CD4-positive, alpha-beta T cell treated with Interleukin-6 at 100 ng/mL for 8 hours (primary cell): ENCODE measurements around the gene PRELID1.
A peak's percentile ranks its signal among the peaks of the same experiment; 100 is the strongest.

ENCODE experiments used
- DNase-seq: peaks from one replicate; pipeline ENCODE4 v3.0.0-alpha.2; 2020; ENCODE audit warnings: mixed read lengths, low spot score

The PRELID1 gene

DNA sequence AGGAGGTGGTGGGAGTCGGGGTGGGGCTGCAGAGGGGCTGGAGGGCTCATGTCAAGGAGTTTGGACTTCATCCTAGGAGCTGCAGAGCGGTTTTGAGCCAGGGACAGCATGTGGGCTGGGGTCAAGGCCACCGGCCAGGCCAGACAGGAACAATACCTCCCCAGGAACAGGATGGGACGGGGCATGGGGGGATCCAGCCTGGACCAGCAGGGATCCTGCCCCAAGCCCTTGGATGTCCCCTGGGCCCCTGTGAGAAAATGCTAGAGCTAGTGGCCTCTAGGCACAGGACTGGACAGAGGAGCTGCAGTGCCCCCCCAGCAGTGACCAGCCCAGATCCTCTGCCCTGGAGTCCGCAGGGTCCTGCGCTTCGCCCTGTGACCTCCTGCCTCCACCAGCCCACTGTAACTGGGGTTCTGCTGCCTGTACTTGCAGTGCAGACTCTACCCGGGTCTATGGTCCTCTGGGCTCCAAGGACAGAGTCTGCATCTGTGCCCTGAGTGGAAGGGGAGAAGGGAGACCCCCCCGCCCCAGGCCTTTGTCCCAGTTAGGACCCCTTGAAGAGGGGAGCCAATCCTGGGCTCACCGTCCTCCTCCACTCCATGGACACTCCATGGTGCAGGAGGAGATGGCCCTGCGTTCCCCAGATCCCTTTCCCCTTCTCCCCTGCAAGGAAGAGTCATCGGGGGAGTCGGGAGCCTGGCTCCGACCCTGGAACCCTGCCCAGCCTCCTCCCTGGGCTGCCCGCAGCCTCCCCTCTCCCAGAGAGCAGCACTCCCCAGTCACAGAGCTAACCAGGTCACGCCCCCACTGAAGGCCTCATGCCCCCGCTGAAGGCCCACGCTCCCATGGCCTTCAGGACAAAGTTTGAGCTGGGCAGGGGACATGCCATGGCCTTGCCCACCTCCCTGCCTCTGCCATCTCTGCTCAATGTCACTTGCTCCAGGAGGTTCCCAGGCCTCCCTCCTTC, 11.1 kb downstream of the PRELID1 start:
- no peak for DNase-seq

DNA sequence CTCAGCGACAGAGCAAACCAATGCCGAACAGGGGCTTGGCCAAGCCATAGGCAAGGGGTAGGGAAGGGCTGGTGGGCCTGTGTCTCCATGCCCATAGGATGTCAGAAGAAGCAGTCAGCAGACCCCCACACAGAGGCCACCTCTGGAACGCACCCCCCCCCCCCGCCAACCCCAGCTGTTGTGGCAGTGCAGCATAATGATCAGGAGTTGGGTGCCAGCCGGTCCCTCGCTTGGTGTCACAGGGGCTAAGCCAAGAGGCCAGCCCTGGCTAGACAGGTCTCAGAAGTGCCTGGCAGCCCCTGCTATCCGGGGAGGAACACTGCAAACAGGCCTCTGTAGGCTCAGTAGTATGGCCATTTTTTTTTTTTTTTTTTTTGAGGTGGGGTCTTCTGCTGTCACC, 11.8 kb downstream of the PRELID1 start:
- DNase-seq: no peak

DNA sequence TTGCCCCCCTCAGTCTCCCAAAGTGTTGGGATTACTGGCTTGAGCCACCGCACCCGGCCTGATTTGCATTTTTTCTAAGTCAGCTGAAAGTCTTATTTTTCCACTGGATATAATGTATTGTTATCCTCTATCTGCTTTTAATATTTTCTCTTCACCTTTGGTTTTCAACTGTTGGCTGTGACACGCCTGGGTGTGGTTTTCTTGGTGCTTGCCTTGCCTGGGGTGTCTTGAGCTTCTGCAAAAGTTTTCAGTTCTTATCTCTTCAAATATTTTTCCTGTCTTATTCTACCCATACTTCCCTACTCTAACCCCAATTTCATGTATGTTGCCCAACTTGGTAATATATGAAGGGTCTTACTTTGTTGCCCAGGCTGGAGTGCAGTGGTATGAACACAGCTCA, 12.4 kb downstream of the PRELID1 start:
- DNase-seq: no peak

DNA sequence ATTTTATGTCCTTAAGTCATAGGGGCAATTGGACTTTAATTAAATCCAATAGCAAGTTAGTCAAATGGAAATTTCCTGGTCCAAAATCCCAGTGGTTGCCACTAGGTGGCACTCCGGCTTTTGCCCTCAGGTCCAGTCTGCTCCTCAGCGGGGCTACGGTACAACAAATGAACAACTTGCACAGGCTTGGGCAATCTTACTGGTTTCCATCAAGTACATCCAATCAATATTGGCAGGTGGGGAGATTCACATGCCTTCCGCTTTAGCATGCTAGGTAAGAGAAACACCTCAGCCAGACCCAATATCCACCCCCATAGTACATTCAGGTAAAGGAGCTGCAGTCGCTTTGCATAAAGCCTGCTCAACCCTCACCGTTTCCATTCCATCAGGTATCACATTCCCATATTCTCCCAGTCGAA, 14.4 kb downstream of the PRELID1 start:
- DNase-seq: peak; percentile 78

DNA sequence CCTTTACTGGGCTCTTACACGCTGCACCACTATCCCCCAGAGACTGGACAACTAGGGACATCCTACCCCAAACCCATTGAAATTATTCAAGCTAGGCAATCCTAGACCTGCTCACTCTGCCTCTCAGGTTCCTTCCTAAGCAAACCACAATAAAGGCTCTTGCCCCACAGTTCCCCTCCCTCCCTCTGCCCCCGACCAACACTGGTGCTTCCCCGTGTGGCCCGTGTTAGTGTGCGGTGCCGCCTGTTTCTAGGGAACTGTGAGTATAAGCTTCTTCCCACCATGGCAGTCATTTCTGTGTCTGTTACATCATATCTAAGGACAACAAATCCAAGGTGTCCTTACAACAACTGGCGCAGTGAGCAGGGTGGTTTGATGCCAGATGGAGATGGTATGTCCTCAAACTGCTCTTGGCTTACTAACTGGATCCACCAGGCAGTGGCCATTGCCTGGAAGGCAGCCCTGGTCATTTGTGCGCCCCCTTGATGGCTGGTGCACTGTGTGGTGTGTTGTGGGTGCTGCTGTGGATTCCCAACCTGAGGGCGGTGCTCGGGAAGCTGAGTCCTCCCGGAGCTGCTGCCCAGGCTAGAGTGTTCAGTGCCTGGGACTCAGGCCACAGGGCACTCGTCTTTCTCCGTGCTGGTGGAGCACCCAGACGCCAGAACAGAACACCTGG, 16.5 kb downstream of the PRELID1 start:
- DNase-seq: no peak

DNA sequence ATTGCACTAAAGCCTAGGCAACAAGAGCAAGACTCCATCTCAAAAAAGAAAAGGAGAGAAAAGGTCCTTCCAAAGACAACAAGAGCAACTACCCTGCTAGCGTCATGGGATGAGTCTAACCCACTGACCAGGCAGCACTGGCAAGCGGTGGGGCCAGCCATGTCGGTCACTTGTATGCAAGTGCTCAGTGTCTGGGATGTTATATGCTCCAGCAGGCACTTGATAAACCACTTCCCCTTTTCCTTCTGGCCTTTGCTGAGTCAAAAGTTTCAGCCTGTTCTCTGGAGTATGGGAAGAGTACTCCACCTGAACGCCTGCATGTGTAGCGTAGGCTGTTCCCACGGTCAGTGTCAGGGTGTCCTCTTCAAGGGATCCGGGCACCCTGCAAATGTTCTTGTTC, 17.3 kb downstream of the PRELID1 start:
- DNase-seq: no peak

DNA sequence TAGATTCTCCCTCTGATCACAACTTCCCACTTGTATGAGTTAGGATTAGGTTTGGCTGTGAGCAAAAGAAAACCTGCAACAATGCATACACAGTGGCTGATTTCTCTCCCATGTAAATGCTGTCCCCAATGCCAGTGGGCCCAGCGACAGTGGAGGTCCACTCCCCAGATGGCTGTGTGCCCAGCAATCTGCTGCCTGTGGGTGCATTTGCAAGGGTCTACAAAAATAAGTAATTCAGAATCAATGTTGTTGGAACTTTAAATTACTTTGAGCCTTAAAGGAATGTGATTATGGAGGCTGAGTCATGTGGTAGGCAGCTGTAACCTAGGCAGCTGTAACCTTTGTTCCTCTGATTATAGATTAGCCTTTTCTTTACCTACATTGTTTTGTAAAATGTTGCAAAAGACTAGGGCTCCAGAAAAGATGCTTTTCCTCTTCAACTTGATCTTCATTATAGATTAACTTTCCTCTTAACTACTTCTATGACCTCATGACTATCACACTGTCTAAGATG, 22.3 kb downstream of the PRELID1 start:
- DNase-seq: no peak

DNA sequence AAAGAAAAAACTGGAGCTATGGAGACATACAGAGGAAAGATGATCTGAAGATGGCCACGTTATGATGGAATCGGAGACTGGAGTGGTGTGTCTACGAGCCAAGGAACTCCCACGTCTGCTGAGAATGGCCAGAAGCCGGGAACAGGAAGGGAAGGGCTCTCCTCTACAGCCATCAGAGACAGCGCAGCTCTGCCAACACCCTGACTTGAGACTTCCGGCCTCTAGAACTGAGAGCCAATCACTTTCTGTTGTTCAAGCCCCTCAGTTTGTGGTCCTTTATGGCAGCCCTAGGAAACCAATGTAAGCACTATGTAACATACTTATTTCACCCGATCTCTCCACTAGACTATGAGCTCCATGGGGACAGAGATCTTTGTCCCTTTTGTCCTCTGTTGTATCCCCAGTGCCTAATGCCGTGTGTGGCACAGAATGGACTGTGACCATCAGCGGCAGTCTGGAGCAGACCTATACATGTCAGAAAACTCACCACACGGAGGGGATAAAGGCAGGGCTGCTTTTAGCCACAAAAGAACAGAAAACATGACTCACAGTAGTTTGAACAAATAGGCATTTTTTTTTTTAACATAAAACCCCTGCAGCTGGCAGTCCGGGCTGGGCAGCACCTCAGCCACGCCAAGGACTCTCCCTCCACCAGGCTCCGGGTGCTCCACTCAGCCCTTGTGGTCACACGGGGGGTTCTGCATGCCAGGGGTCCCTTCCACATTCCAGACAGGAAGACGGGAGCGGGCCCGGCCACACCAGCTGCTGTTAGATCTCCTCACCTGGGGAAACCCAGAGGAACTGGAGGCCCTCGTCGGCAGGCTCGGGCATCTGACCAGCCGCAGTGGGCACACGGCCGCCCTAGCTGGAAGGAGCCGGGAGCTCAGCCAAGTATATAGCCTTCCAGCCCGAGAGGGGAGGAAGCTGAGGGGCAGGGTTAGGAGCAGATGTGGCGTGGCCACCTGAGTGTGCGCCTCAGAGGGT, 24.2 kb downstream of the PRELID1 start:
- DNase-seq: no peak

DNA sequence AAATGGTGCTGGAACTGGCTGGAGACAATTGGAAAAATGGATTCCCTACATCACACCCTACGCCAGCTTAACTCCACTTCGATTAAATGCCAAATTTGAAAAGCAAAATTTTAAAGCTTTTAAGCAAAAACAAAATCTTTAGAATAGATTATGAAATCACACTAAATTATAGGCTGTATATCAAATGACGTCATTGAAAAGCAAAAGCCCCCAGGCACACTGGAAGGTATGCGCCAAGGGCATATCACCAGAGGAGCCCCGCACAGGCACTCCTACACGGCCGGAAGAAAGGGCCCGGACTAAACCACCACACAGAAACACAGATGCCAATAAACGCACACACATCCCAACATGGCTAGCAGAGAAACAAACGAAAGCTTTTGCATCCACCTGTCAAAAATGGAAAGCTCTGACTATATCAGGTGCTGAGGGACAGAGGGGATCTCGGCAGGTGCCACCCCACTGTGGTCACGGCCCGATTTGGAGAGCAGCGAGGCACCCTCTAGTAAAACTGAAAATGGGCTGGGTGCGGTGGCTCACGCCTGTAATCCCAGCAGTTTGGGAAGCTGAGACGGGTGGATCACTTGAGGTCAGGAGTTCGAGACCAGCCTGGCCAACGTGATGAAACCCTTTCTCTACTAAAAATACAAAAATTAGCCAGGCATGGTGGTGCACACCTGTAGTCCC, 25.1 kb downstream of the PRELID1 start:
- no peak for DNase-seq

DNA sequence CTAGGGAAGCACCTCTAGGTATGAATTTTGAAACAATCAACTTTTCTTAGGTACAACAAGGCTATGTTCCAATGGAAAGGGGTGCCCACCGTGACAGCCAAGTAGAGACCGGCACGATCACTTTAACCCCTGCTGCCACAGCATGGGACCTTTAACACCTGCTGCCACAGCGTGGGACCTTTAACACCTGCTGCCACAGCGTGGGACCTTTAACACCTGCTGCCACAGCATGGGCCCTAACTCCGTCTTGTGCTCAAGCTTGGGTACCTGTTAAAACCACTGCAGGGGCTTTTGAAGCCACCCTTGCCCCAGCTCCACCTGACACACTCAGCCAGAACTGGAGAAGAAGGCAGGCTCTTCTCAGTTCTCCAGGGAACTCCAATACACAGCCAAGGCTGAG, 26.3 kb downstream of the PRELID1 start:
- no peak for DNase-seq

DNA sequence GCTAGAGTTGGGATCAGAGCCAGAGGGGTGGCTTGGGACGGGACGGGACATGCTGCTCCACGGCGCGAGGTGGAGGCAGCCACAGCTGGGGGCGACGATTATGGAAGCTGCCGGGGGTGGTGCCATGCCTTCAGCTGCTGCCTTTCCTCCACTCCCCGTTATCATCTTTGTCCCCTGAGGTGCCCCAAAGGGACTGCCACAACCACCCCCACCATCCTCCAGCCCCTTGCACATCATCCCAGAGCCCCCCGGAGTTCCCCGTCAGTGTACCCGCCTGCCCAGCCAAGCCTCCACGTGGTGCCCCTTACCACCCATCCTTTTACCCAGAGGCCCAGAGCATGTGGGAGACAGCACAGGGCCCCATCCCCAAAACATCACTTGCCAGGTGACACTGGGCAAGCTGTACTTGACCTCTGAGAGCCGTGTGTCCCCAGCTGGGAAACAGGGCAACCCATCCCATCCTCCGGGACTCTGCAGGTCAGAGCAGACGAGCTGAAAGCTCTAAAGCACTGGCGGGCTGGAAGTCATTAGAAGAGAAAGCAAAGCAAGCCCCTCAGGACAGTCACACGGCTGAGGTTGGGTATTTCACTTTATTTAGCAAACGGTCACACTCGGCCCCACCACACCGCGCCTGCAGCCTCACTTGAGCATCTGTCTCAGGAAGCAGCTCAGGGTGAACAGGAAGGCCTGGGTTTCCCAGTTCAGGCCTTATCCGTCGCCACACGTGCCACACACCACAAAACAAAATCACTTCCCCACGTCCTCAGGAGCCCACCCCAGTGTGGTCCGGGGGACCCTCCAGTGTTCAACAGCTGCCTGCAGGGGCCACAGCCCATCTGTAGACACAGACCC, 27.6 kb downstream of the PRELID1 start:
- DNase-seq: no peak

DNA sequence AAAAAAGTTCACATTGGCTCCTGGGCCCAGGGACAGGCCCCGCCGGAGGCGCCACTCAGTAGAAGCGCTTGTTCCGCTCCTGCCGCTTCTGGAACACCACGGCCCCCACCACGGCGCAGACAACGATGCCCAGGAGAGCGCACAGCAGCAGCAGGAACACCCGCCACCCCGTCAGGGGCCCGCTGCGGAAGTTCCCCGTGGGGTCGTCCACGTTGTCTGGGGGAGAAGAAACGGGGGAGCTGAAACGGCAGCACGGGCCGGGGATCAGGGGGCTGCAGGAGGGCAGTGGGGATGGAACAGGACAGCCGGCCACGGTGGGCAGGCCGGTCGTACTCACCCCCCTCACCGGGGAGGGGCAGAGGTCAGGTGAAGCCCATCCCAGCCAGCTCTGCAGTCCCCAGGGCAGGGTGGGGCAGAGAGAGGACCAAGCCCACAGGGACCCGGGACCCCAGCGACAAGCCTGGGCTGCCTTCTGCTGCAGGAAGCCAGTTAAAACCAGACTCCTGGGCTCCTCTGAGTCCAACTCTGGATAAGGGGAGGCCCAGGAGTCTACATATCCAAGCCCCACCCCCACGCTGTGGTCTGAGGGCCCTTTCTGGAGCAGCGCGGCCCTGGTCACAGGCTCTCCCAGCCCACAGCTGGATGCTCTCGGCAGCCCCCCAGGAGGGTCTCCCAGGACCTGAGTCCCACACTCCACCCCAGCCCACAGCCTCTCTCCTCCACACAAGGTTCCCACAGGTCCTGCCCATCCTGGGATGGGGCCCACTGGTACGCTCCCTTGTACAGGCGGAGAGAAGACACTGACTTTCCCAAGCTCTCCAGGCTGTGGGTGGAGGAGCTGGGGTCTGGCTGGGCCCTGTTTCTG, 28.7 kb downstream of the PRELID1 start:
- DNase-seq: no peak

DNA sequence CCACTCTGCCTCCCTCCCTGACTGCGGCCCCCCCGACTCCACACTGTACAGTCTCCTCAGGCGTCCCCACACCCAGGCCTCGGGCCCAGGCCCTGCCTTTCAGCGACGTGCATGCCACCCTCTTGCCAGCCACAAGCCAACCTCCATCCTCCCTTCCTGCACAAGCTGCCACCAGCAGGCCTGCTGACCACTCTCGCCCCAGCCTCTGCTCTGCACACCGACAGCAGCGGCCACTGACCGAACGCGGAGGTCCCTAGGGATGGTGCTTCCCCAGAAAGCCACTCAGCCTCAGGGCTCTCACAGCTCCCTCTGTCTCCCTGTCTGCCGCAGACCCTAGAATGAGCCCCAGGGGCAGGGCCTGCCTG, 29.3 kb downstream of the PRELID1 start:
- DNase-seq: no peak

DNA sequence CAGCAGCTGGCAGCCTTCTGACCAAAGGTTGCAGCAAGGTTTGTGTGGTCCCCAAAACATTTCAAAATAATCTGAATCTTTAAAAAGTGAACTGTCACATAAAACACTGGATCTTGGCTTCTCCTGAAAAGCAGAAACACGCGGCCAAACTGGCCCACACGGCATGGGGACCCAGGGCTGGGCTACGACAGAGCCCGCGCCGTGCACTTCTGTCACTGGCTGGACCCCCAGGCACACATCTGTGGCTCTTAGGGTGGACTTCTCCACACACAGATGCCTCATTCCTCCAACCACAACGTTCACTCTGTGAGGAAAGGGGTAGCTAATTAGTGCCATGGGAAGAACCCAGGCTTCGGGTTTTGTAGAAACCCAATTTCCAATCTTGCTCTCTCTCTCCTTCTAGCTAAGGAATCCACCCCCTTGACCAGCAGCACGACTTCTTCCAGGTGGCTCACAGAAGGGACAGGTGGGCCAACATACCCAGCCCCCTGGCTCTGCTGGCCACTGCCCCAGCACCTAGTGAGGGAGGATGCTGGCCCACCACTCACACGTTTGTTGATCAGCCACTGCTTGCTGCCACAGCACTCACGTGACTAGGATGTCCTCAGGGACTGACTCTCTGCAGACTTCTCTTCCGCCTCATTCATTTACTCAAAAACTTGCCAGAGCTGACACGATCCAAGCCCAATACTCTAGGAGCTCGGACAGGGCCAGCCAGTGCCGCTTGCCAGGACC, 30.0 kb downstream of the PRELID1 start:
- no peak for DNase-seq

DNA sequence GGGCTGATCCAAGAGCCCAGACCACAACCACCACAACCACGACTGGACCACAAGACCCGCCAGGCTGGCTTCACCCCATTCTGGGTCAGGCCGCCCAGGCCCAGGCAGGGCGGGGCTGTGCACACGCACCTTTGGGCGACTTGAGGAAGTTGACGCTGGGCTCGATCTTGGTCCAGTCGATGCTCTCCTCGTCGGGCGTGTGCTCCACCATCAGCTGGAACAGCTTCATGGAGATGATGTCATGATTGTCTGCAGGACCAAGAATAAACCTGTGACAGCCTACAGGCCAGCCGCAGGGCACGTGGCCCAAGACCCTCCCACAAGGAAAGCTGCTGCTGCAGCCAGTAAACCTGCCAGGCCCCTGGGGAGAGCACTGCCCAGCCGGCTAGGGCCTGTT, 30.6 kb downstream of the PRELID1 start:
- no peak for DNase-seq

DNA sequence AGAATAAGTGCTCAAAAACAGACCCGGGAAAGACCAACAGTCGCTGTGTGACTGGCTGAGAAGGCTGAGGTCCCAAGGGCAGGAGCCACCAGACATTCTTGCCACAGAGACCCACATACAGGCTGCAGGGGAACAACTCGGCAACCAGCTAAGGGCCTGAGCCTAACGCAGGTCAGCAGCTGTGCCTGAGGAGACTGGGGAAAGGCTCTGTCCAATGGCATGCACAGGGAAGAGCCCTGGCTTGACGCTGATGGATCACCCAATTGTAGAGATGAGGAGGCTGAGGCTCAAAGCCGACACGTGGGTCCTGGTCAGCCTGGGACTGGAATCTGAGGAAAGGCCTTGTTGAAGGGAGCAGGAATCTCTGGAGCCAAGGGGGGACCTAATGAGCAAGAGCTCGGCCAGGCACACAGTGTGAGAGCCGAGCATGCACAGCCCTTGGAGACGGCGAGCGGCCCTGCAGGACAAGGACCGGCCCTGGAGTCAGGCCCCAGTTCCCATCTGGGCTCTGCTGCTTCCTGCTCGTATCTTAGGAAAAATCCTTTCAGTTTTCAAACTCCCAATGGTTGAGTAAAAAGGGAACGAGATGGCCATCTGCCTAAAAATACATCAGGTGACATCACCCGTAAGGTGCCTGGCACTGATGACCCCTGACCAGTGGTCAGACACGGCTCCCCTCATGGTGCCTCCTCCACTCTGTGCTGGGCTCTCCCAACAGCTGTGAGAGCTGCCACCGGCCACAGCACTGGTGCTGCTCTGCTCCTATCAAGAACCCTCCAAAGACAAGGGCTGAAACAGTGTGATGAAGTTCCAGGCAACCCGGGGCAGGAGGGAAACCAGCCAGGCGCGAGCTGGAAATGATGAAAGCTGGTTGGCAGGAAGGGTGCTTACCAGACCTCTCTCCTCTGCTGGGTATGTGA, 31.4 kb downstream of the PRELID1 start:
- no peak for DNase-seq

DNA sequence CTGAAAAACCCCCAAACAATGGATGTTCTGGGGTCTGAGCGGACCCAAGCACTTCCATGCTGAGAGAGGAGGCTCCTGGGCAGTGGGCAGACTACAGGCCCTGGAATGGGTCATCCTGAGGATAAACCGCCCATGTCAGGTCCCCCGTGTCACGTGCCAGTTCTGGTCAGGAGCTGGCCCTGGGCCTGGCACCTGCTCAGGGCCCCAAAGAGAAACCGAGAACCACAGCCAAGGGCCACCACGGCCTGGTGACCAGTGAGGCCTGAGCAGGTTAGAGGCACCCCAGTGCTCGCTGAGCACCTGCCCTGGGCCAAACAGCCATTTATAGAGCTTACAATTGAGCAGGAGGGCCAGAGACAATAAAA, 32.1 kb downstream of the PRELID1 start:
- no peak for DNase-seq

DNA sequence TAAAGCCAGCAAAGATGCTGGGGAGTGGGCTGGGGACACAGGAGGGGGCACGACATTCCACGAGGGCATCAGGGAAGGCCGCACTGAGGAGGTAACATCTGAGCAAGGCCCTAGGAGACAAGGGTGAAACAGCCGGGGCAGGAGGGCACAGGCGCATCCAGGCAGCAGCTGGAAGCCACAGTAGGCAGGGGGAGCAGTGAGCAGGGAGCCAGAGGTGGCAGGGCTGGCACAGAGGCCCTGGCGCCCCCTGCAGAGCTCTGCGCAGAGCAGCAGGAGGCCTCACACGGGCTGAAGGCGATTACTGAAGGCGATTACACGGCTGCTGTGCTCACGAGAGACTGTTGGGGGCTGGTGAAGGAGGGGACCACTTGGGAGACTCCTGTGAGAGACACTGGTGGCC, 32.5 kb downstream of the PRELID1 start:
- DNase-seq: no peak
